Measurements from ENCODE around the gene TUBGCP4. TPM values are rescaled to one million over a fixed set of nuclear protein-coding genes. Genes with fewer than 3 reads are reported as not detected.
A peak's percentile ranks its signal among the peaks of the same experiment; 100 is the strongest.

The TUBGCP4 gene
- total and polyA plus RNA-seq, 10 of the 15 experiments (the other 5 are each of a cell fraction or from before 2014, with no cell fraction given): 6.3 to 39.1 (median 24.8) TPM

- no peaks in the 10 kb centered on the region for H3K27me3 ChIP-seq (replicated peaks in 1 of 2; ENCODE audit: control insufficient read depth in 2 of 2, insufficient read depth in 2 of 2, low read length in 1 of 2)
- intact Hi-C loops (cut with micrococcal nuclease; ENCODE audit: unreplicated experiment) (no loop called here), in situ Hi-C loops (cut with MboI) (no loop called here)
- H3K4me1 ChIP-seq (ENCODE audit: control insufficient read depth, insufficient read depth, low read length): peaks cover 11% of the 10 kb centered on the region
- H3K4me3 ChIP-seq: peak within 1 kb of the TSS; percentile 87
- peak; percentile 81 for FAIRE-seq
- ChIA-PET RAD21 (ENCODE audit: unreplicated experiment) (no interaction called here), CTCF (interaction anchor here (0.7 to 1.0 kb wide), 2 partner anchors 29 to 42 kb away, joined by 3 read pairs; no protein-coding TSS in a partner anchor), SMC1A (ENCODE audit: uncharacterized antibody, unreplicated experiment) (interaction anchor here (1.4 kb wide), 1 partner anchor 45 kb away, joined by 3 read pairs; no protein-coding TSS in a partner anchor), POLR2A (interaction anchor here (0.6 to 0.8 kb wide), 2 partner anchors 64 to 507 kb away, joined by 3 to 4 read pairs; no protein-coding TSS in a partner anchor)
- peak within 1 kb of the TSS; percentile 72 for H3K27ac ChIP-seq (ENCODE audit: control insufficient read depth, insufficient read depth)
- H3K79me2 ChIP-seq (ENCODE audit: control insufficient read depth, insufficient read depth, low read length): peaks cover 23% of the 10 kb centered on the region
- H3K4me2 ChIP-seq (ENCODE audit: control insufficient read depth, insufficient read depth): peak within 1 kb of the TSS; percentile 99
- H3K9ac ChIP-seq (ENCODE audit: control insufficient read depth, insufficient read depth, low read length): peak within 1 kb of the TSS; percentile 81
- peak; percentile 91 for ATAC-seq
- H3K9me3 ChIP-seq (replicated peaks; ENCODE audit: control insufficient read depth, insufficient read depth, low read length): no peaks in the 10 kb centered on the region
- peaks cover 0 to 11% of the 10 kb centered on the region in 2 experiments; a peak in 2 of 4 replicates for H3K36me3 ChIP-seq (ENCODE audit: control insufficient read depth in 2 of 2, insufficient read depth in 2 of 2, low read length in 1 of 2)
- 1% methylated on average over 86 of the region's 86 CpGs for WGBS (ENCODE audit: insufficient coverage, insufficient replicate concordance, low lambda C conversion rate, missing lambda C conversion rate)
- H2AFZ ChIP-seq (ENCODE audit: control insufficient read depth, low read depth, low read length): peak within 1 kb of the TSS; percentile 97
- peak; percentile 81 for DNase-seq (ENCODE audit: low read depth, low spot score)
- H4K20me1 ChIP-seq (ENCODE audit: control insufficient read depth, insufficient read depth): no peaks in the 10 kb centered on the region
- BruUV-seq (replicated peaks): TSS peak; percentile 75
- TF ChIP-seq BCL3 (IDR thresholded peaks at IDR 0.05; ENCODE audit: borderline replicate concordance, insufficient read depth, low read depth, low read length, poor library complexity, severe bottlenecking) (no peak), SIX5 (IDR thresholded peaks at IDR 0.05; ENCODE audit: low read depth, low read length, severe bottlenecking) (no peak), EGR1 (IDR thresholded peaks at IDR 0.05; ENCODE audit: borderline replicate concordance in 1 of 2, low read depth in 2 of 2, low read length in 2 of 2) (peak in 1 of 2 experiments; percentile 51; a peak in 1 of 3 replicates), ZBTB11 (CRISPR knock-in tag; IDR thresholded peaks at IDR 0.05) (peak; percentile 58), KLF5 (IDR thresholded peaks at IDR 0.05; ENCODE audit: partially characterized antibody) (peak; percentile 20), TCF7 (IDR thresholded peaks at IDR 0.05; ENCODE audit: borderline replicate concordance) (no peak), PML (IDR thresholded peaks at IDR 0.05; ENCODE audit: low read length) (peak; percentile 94), ASH2L (IDR thresholded peaks at IDR 0.05; ENCODE audit: borderline replicate concordance, low read depth) (peak; percentile 71; the same call in 1 of the 2 replicates), SPI1 (IDR thresholded peaks at IDR 0.05; ENCODE audit: borderline replicate concordance, insufficient read depth, low read depth, low read length) (peak; percentile 70; the same call in 1 of the 2 replicates), GATAD2B (conservative IDR thresholded peaks at IDR 0.05; ENCODE audit: low read depth) (peak; percentile 86), SRF (IDR thresholded peaks at IDR 0.05; ENCODE audit: low read depth in 2 of 2, low read length in 2 of 2) (no peak), CREB1 (IDR thresholded peaks at IDR 0.05; ENCODE audit: low read depth) (peak; percentile 87), ESRRA (IDR thresholded peaks at IDR 0.05; ENCODE audit: low read length) (no peak), TCF3 (IDR thresholded peaks at IDR 0.05; ENCODE audit: borderline replicate concordance, insufficient read depth, low read depth, low read length) (peak; percentile 63; the same call in 1 of the 2 replicates), ZBTB33 (IDR thresholded peaks at IDR 0.05) (no peak)
Observed at GRCh38 chr15:43329960-43330779, 40.7 kb upstream of the TUBGCP4 start, which contains the start of gene LCMT2. LCMT2 (minus strand) TSS chr15:43330573; CDS start chr15:43330489, 84 bp downstream.

Data from GM12878 (cell line).